A673 (cell line): Measurements from ENCODE around the gene GRHL1. TPM values are rescaled to one million over a fixed set of nuclear protein-coding genes. Genes with fewer than 3 reads are reported as not detected.

Experiments
- BruUV-seq: library from RNA; stranded (reverse); fragments of 400-500 nt; replicated peaks from 2 replicates; lab custom pipeline; 2021; lab: Mats Ljungman, UMichigan
- CTCF ChIA-PET: fragments of 300-600 bp; sonication (Branson Sonifier 250); formaldehyde crosslinking; loops from one replicate; lab custom pipeline; 2022; ENCODE audit warnings: antibody characterized with exemption; lab: Charles Lee
- POLR2A ChIA-PET: fragments of 300-600 bp; sonication (Branson Sonifier 250); formaldehyde crosslinking; loops from one replicate; lab custom pipeline; 2022; ENCODE audit warnings: antibody characterized with exemption; ENCODE audit not compliant: low non-redundant PET; lab: Charles Lee
- DNase-seq: peaks from one replicate; pipeline ENCODE4 v3.0.0-alpha.2; 2015; ENCODE audit warnings: low spot score
- H3K27ac ChIP-seq: fragments of 200-600 bp; sonication (generic); 2 replicates; pipeline ENCODE4 v1.5.1; 2016; ENCODE audit warnings: mixed run types, low read depth, mild to moderate bottlenecking, mixed read lengths, antibody characterized with exemption, low read length; ENCODE audit not compliant: poor library complexity, severe bottlenecking
- H3K27me3 ChIP-seq: fragments of 200-600 bp; sonication (generic); replicated peaks from 2 replicates; pipeline ENCODE4 v1.6.1; 2017; ENCODE audit warnings: mixed run types, low read depth, mild to moderate bottlenecking, mixed read lengths, antibody characterized with exemption, low read length; ENCODE audit not compliant: insufficient read depth, poor library complexity
- H3K36me3 ChIP-seq: fragments of 200-600 bp; sonication (generic); 2 replicates; pipeline ENCODE4 v1.6.1; 2016; ENCODE audit warnings: mixed run types, mild to moderate bottlenecking, mixed read lengths, antibody characterized with exemption, low read length; ENCODE audit not compliant: insufficient read depth, poor library complexity, severe bottlenecking
- H3K4me1 ChIP-seq: fragments of 200-600 bp; sonication (generic); 2 replicates; pipeline ENCODE4 v1.6.1; 2017; ENCODE audit warnings: mixed run types, mild to moderate bottlenecking, mixed read lengths, antibody characterized with exemption, low read length; ENCODE audit not compliant: insufficient read depth, poor library complexity, severe bottlenecking
- H3K4me3 ChIP-seq: fragments of 200-600 bp; sonication (generic); 2 replicates; pipeline ENCODE4 v1.5.1; 2016; ENCODE audit warnings: low read depth, mixed run types, mild to moderate bottlenecking, mixed read lengths, low read length; ENCODE audit not compliant: poor library complexity, severe bottlenecking
- H3K9me3 ChIP-seq: fragments of 200-600 bp; sonication (generic); 2 replicates; pipeline ENCODE4 v1.6.1; 2016; ENCODE audit warnings: mixed run types, low read depth, mild to moderate bottlenecking, mixed read lengths, antibody characterized with exemption, low read length; ENCODE audit not compliant: poor library complexity, severe bottlenecking
- EZH2 ChIP-seq: fragments of 200-600 bp; sonication (generic); IDR thresholded peaks from 2 replicates; pipeline ENCODE4 v1.6.1; 2017; ENCODE audit warnings: borderline replicate concordance, low read depth, mild to moderate bottlenecking, mixed read lengths, antibody characterized with exemption, low read length; ENCODE audit not compliant: poor library complexity, severe bottlenecking
- intact Hi-C: fragments of 100-400 bp; cut with micrococcal nuclease; formaldehyde crosslinking; loops from one replicate; pipeline ENCODE4 v1.10.0; 2022; ENCODE audit not compliant: unreplicated experiment
- total RNA-seq: library from RNA; stranded (reverse); gene quantifications from 2 replicates; pipeline ENCODE4 v1.2.3, GENCODE V29; 2021
- TF ChIP-seq, protein P1 (sequence below): fragments of 300-800, 200-600 bp; sonication (generic); conservative IDR thresholded peaks from 2 replicates; pipeline ENCODE4 v1.5.1; 2017; ENCODE audit warnings: low read depth, mild to moderate bottlenecking, antibody characterized with exemption, low read length, moderate library complexity, mixed read lengths

The GRHL1 gene
- total RNA-seq, 1 experiment from 2014 or later = 0.13 TPM

DNA sequence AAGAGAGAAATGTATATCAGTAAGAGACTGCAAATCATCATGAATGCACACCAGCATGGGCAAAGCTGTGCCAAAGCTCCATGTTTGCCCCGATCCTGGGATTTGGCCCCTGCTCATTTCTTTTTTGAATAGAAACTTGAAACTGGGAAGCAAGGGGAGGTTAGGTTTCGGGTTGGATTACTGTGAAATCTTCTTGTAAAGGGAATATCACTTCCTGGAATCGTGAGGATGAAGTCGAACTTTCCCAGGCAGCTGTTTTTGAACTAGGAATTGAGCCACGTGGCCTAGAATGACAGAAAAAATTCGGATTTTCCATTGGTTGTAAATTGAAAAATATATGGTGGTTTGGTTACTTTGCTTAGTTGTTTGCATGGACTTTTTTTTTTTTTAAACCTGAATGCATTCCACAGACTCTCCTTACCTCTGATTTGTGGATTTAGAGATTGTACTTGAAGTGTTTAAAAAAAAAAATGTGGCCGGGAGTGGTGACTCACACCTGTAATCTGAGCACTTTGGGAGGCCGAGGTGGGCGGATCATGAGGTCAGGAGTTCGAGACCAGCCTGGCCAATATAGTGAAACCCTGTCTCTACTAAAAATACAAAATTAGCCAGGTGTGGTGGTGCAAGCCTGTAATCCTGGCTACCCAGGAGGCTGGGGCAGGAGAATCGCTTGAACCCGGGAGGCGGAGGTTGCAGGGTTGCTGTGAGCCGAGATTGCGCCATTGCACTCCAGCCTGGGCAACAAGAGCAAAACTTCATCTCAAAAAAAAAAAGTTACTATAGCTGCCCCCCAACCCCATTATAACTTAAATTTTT, 32.1 kb downstream of the GRHL1 start:
- CTCF ChIA-PET = interaction anchor here (1.0 to 3.4 kb wide), 11 partner anchors 12 to 452 kb away, joined by 3 to 40 read pairs (median 5); partner anchors contain the start of gene TAF1B
- Histone ChIP-seq H3K27ac (no peak overlapping the region), H3K9me3 (no peaks in the 10 kb centered on the region), H3K4me1 (no peaks in the 10 kb centered on the region), H3K27me3 (no peaks in the 10 kb centered on the region), H3K4me3 (no peak overlapping the region), H3K36me3 (no peaks in the 10 kb centered on the region)
- intact Hi-C loops = loop anchor here (5.0 kb wide), 1 partner anchor 64 kb away; no protein-coding TSS in a partner anchor
- TF ChIP-seq, protein P1, sequence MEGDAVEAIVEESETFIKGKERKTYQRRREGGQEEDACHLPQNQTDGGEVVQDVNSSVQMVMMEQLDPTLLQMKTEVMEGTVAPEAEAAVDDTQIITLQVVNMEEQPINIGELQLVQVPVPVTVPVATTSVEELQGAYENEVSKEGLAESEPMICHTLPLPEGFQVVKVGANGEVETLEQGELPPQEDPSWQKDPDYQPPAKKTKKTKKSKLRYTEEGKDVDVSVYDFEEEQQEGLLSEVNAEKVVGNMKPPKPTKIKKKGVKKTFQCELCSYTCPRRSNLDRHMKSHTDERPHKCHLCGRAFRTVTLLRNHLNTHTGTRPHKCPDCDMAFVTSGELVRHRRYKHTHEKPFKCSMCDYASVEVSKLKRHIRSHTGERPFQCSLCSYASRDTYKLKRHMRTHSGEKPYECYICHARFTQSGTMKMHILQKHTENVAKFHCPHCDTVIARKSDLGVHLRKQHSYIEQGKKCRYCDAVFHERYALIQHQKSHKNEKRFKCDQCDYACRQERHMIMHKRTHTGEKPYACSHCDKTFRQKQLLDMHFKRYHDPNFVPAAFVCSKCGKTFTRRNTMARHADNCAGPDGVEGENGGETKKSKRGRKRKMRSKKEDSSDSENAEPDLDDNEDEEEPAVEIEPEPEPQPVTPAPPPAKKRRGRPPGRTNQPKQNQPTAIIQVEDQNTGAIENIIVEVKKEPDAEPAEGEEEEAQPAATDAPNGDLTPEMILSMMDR = no peak
- no peak for TF ChIP-seq EZH2
- BruUV-seq = no TSS peak
- DNase-seq = no peak
- POLR2A ChIA-PET = interaction anchor here (0.6 to 0.7 kb wide), 2 partner anchors 65 to 452 kb away, joined by 4 to 5 read pairs; no protein-coding TSS in a partner anchor

DNA sequence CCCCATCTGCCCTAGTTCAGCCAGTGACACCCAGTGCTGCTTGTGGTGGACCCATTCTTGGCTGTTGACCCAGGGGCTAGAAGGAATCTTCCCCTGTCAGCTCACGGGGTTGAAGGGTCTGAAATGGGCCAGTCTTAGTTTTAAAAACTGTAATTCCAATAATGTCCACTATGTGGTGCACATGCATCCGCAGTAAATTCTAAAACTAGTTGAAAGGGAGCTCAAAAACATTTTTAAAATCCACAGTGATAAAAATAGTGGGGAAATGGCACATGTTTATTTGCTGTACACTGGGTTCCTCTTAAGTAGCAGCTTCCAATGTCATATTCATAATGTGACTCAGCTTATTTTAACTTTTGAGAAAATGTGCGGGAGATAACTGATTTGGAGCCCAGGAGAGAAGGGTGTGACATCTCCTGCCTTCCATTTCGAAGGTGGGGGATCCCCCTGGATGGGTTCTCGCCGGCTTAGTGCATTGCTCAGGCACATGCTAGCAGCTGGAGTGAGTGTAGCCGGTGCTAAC, 32.8 kb downstream of the GRHL1 start:
- no peak overlapping the region for H3K4me3 ChIP-seq
- intact Hi-C loops = loop anchor here (5.0 kb wide), 1 partner anchor 63 kb away; no protein-coding TSS in a partner anchor
- ChIA-PET POLR2A (interaction anchor here (0.6 to 0.7 kb wide), 2 partner anchors 65 to 451 kb away, joined by 4 to 5 read pairs; no protein-coding TSS in a partner anchor), CTCF (interaction anchor here (0.6 to 3.4 kb wide), 14 partner anchors 12 to 451 kb away, joined by 3 to 40 read pairs (median 5); partner anchors contain the start of gene TAF1B)
- no peaks in the 10 kb centered on the region for H3K36me3 ChIP-seq
- no peak overlapping the region for H3K27ac ChIP-seq
- H3K4me1 ChIP-seq = no peaks in the 10 kb centered on the region
- DNase-seq = peak; percentile 71
- TF ChIP-seq, protein P1 = peak; percentile 71
- no peak for TF ChIP-seq EZH2
- H3K27me3 ChIP-seq = no peaks in the 10 kb centered on the region
- H3K9me3 ChIP-seq = no peaks in the 10 kb centered on the region
- no TSS peak for BruUV-seq

DNA sequence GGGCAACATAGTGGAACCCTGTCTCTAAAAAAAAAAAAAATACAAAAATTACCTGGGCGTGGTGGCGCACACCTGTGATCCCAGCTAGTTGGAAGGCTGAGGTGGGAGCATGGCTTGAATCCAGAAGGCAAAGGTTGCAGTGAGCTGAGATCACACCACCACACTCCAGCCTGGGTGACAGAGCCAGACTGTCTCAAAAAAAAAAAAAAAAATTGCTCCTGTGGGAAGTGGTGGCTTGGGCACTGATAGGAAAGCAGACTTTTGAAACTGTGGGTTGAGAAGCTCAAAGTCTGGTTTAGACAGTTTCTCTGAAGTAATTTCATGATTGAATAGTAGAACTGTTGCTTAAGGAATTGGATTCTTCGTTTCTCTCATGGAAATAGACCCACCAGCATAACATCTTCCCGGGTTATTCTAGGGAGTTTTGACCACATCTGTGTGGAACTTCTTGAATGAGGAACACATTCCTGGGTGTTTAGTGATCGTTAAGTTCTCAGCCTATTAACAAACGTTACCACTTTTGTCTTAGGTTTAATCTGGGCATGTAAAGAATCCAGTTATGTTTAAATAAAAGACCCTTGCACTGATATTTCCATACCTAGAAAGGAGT, 33.5 kb downstream of the GRHL1 start:
- no peak overlapping the region for H3K27ac ChIP-seq
- no peaks in the 10 kb centered on the region for H3K27me3 ChIP-seq
- POLR2A ChIA-PET = no interaction called here
- no peaks in the 10 kb centered on the region for H3K36me3 ChIP-seq
- no peaks in the 10 kb centered on the region for H3K9me3 ChIP-seq
- no TSS peak for BruUV-seq
- H3K4me1 ChIP-seq = peaks cover 1% of the 10 kb centered on the region
- no peak overlapping the region for H3K4me3 ChIP-seq
- DNase-seq = no peak
- intact Hi-C loops = loop anchor here (5.0 kb wide), 1 partner anchor 62 kb away; no protein-coding TSS in a partner anchor
- CTCF ChIA-PET = interaction anchor here (0.6 to 3.4 kb wide), 15 partner anchors 13 to 450 kb away, joined by 3 to 40 read pairs (median 5); no protein-coding TSS in a partner anchor
- TF ChIP-seq, protein P1 = no peak
- TF ChIP-seq EZH2 = no peak
